A549 treated with CpdA at 1 μM for 4 hours (cell line): ENCODE data around the gene WDR35. TPM values are rescaled to one million over a fixed set of nuclear protein-coding genes. Genes with fewer than 3 reads are reported as not detected.

Experiments
- total RNA-seq: library from RNA; stranded (reverse); fragments of 200-300 nt; extraction: Qiagen RNA extraction; gene quantifications from 5 replicates; pipeline ENCODE4 v1.2.3, GENCODE V29; 2022; ENCODE audit warnings: low read depth

Gene WDR35
- 12.9 to 21.6 TPM (median 14.9 TPM) in 5 replicates for total RNA-seq

DNA sequence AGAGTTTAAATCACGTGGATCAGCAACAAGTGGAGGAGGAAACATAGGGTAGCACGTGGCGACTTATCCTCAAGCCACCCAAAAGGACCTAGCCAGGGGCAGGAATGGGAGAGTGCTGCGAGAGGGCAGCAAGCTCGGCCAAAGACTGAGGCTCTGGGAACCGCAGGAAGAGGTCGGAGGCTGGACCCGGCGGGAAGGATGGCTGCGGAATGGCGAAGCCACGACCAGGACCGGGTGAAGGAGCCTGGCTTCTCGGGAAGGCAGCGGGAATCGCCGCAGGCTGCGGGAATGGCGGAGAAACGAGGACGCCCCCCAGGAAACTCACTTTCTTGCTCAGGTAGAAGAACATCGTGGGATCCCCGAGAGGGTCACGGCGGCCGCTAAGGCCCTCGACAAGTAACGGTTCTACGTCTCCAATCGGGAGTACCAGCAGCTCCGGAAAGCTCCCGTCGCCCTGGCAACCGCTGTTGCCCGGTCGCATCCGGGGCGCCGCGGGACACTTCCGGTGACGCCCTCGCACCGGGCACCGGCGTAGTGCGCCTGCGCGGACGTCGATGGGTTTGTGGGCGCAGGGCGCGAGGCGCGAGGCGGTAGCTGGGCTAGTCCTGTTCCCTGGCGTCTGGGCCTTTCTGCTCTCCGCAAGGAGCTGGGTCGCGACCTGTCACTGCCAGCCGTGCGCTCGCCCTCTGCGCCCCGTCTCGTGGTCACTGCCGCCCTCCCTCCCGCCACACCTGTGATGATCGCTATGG, at the start of gene WDR35:
WDR35 (minus strand) TSS at position 439 of the 749 bp plus-strand sequence; CDS start at position 349, 90 bp downstream.

DNA sequence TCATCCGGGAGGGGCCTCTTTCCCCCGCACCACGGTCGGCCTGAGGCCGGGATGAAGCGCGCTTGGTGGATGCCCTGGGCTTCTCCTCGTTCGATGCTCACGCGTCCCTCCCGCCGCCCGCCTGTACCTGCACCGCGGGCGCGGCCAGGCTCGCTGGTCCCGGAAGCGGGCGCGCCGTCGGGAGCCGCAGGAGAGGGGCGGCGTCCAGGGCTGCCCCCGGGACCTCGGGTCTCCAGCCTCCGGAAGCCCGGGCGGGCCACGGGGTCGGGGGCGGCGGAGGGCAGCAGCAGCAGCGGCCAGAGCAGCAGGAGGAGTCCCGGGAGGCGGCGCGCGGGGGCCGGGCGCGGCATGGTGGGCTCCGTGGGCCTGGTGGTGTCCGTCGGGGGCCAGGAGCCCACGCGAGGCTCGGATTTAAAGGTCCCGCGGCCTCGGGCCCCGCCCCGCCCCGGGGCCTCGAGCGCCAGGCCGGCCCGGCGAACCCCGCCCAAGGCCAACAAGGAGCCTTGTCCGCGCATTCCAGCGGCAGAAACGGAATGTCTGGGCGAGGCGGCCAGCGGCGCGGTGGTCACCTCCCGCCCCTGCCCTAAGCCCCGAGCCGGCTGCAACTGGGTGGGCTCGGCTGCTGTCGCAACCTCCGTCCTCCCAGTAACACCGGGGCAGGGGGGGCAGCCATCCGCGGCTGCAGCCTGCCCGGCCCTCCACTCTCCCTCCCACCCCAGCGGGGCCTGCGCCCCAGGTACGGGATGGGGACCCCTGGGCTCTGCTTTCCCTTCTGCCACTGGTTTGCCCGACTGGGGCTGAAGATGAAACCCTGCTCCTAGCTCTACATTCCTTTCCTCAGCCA, 22.6 kb upstream of the WDR35 start, which contains the start of gene MATN3:
MATN3 (minus strand) TSS at position 387 of the 844 bp plus-strand sequence; CDS start at position 350, 37 bp downstream.

DNA sequence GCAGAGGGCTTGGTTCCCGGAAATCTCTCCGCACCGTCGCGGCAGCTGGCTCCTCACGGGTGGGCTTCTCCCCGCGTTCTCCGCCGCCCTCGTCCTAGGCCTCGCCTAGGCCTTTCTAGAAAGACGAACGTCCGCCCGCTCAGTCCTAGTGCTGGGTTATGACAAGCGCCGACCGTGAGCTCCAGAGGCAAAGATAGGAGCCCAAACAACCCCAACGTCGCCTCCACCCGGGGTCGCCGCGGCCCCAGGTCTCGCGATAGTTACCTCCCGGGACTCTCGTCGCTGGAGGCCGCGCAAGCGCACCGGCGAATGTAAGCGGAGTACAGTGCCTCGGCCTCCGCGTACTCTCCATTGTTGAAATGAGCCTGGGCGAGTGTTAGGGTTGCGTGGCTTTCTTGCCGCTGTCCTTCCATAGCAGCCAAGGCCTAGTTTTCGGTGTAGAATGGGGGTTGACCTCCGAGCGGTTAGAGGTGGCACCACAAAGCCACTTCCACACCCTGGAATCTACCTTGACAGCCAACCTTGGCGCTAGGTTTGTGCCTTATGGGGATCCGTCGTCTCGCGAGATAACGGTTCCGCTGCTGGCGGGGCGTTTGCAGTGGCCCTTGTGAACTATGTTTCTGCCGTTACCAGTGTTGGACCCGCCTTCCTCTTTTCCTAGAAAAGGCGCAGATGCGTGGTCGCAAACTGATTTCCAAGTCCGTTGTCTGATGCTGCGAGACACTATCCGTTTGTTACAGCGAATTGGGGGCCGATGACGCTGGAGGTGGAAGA, 88.3 kb downstream of the WDR35 start, which contains the start of gene TTC32:
TTC32 (minus strand) TSS at position 542 of the 774 bp plus-strand sequence; CDS start at position 413, 129 bp downstream.

Other genes with a start within 250 kb of the WDR35 start
- gene TTC32, start 88.1 kb downstream of the WDR35 start, total RNA-seq: 11.6 to 16.4 TPM (median 12.3 TPM) in 5 replicates
- gene MATN3, start 22.6 kb upstream of the WDR35 start, total RNA-seq: 9.3 to 14.2 TPM (median 12.8 TPM) in 5 replicates
- 226 to 267 TPM (median 247 TPM) in 5 replicates for gene LAPTM4A, start 61.5 kb upstream of the WDR35 start, total RNA-seq
- 161 to 205 TPM (median 186 TPM) in 5 replicates for gene SDC1, start 235.0 kb upstream of the WDR35 start, total RNA-seq